Femur (tissue), 1 donor: Measurements from ENCODE around the gene COL9A1.
"Not testable (repeated sequence)": the region's sequence is repeated elsewhere in the genome, so short reads cannot be mapped to it uniquely, and the experiment has no call there.

Source experiments
- DNase-seq: peaks from one replicate; pipeline ENCODE4 v3.0.0-alpha.2; 2017

Gene COL9A1

DNA sequence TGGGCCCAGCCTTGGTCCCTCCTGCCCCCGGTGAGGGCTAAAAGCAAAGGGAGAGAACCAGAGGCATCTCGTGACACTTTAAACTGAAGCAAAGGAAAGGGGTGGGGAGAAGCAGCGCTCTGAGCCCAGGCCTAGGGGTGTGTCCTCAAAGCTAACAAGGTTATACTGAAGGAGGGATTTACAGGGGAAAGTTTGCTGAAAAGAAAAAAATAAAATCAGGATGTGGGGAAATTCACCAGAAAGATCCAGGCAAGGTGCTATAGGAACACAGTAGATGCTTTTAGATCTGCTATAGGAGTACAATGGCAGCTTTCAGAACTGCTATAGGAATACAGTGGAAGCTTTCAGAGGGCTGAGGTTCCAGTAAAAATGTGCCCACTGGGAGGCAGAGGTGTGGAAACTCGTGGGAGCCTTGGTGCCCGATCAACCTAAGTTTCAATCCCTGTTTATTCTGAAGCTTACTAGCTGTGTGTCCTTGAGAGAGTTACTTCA is at the start of gene COL9A1:
COL9A1 (minus strand) TSS at position 51 of the 492 bp plus-strand sequence. CDS start 160 bp downstream, outside the sequence.
- DNase-seq = peak; percentile 51

DNA sequence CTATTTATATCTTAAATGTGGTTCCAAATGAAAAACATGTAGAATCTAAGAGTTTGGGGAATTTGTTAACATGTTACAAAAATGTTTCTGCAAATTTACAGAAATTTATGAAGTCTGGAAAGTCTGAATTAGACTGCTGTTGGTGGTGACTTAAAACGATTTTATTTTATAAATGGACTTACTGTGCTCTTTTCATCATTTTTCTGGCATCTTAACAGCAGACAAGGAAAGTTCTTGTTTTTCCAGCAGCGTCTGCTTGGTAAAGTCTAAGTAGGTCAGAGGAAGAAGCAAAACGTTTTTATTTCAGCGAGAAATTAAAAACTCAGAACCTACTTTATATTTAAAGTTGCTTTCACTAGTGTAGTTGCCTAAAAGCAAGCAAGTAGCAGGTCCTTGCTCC is 48.6 kb upstream of the COL9A1 start:
- no peak for DNase-seq

DNA sequence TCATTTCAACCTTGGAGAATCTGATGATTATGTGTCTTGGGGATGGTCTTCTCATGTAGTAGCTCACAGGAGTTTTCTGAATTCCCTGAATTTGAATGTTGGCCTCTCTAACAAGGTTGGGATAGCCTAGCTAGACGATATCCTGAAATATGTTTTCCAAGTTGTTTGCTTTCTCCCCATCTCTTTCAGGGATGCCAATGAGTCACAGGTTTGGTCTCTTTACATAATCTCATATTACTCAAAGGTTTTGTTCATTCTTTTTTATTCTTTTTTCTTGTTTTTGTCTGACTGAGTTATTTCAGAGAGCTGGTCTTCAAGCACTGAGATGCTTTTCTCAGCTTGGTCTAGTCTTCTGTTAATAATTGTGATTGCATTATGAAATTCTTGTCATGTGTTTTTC is 42.7 kb upstream of the COL9A1 start:
- no peak for DNase-seq

DNA sequence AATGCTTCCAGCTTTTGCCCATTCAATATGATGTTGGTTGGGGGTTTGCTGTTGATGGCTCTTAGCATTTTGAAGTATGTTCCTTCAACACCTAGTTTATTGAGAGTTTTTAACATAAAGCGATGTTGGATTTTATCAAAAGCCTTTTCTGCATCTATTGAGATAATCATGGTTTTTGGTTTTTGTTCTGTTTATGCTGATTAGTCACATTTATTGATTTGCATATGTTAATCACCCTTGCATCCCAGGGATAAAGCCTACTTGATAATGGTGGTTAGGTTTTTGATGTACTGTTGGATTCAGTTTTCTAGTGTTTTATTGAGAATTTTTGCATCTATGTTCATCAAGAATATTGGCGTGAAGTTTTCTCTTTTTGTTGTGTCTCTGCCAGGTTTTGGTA is 40.4 kb upstream of the COL9A1 start:
- no peak for DNase-seq

DNA sequence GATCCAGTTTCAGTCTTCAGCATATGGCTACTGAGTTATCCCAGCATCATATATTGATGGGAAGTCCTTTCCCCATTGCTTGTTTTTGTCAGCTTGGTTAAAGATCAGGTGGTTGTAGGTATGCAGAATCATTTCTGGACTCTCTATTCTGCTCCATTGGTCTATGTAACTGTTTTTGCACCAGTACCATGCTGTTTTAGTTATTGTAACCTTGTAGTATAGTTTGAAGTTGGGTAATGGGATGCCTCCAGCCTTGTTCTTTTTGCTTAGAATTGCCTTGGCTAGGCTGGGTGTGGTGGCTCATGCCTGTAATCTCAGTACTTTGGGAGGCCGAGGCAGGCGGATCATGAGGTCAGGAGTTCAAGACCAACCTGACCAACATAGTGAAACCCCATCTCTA is 36.9 kb upstream of the COL9A1 start:
- DNase-seq = not testable (repeated sequence)

DNA sequence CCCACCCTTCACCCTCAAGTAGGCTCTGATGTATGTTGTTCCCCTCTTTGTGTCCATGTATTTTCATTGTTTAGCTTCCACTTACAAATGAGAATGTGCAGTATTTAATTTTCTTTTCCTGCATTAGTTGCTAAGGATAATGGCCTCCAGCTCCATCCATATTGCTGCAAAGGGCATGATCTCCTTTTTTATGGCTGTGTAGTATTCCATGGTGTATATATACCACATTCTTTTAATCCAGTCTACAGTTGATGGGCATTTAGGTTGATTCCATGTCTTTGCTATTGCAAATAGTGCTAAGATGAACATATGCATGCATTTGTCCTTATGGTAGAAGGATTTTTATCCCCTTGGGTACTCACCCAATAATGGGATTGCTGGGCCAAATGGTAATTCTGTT is 35.9 kb upstream of the COL9A1 start:
- no peak for DNase-seq

DNA sequence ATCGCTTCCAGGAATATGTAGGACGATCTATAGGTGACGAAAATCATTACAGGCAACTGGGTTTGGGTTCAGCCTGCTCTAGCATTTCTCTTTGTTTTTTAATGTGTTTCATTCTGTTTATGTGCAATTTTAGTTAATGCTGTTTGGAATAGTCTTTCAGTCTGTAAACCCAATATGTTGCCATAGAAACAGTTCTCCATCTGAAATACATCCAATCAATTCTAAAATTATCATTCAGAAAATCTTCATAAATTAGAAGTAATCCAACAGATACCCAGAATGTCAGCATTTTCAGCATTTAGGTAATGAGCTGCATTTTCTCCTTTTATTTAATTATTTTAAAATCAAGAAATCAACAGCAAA is 34.8 kb upstream of the COL9A1 start:
- no peak for DNase-seq

- DNase-seq = no peak
Measured at GRCh38 chr6:70336996-70337742, 34.3 kb upstream of the COL9A1 start.

- no peak for DNase-seq
Measured at GRCh38 chr6:70327036-70327435, 24.2 kb upstream of the COL9A1 start.

DNA sequence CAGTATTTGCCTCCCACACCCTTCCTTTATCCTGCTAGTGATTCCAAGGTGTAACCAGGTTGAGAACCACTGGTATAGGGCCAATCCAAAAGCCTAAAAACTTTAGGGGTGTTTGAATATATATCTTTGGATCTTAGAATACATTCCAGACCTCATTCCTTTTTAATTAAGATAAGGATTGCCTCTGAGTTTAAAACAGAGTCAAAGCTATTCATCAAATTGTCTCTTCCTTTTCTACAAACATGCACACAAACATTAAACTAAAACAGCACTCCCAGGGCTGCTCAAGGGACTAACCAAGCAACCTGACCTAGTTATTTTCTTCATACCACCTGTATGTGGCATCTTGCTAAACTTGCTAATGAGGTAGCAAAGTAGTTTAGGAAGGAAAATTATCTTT is 22.1 kb upstream of the COL9A1 start:
- no peak for DNase-seq

- DNase-seq = not testable (repeated sequence)
Measured at GRCh38 chr6:70317799-70318198, 14.9 kb upstream of the COL9A1 start.

DNA sequence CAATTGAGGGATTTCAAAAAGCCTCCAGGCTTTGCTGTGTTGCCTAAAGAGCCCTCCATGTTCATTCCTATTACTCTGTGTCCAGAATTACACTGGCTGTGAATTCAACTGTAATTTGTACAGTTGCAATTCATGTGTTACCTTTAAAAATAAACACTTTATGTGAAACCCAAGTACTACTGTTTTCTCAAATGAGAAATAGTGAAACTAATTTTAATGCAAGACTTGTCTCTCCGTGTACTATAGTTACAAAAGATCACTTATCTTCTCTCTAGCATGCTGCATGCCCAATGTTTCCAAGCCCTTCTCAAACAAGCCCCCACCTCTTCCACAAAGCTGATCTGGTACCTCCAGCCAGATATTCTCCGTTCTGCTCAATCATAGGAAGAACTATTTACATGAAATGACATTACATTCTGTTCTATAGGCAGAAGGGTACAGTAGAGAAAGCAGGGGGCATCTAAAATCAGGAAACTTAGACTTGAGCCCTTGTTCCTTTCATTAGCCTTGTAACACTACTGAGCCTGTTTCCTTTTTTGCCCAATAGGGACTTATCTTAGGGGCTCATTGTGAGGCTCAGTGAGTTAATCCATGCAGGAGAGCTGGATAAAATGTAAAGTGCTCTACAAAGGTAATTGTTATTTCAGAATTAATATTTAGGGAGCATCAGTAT is 12.3 kb upstream of the COL9A1 start:
- DNase-seq = no peak

GRCh38 chr6:70314296-70314695 is 11.4 kb upstream of the COL9A1 start:
- no peak for DNase-seq

DNA sequence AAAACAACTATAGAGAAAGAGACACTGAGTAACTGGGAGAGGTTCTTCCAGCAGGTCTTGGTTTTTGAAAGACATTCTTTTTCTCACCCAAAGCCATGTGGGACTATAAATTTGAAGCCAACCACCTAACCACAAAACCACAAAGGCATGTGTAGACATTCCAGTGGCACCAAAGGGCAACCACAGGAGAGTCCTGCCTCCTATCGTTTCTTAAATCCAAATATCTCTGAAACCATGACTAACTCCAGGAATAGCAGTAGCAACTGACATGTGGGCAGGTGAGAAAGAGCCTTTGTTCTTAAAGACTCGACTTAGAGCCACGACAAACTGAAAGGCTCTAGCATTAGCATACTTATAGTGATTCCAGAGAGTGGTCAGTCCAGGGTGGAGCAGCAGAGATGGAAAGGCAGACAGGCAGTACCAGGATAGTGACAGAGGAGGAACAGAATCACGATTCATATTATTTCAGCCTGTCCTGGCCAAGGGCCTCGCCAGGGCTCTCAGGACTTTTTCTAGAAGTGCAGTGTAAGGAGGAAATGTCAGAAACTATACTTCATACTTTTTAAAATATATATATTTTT is 9.4 kb upstream of the COL9A1 start:
- peak; percentile 35 for DNase-seq

DNA sequence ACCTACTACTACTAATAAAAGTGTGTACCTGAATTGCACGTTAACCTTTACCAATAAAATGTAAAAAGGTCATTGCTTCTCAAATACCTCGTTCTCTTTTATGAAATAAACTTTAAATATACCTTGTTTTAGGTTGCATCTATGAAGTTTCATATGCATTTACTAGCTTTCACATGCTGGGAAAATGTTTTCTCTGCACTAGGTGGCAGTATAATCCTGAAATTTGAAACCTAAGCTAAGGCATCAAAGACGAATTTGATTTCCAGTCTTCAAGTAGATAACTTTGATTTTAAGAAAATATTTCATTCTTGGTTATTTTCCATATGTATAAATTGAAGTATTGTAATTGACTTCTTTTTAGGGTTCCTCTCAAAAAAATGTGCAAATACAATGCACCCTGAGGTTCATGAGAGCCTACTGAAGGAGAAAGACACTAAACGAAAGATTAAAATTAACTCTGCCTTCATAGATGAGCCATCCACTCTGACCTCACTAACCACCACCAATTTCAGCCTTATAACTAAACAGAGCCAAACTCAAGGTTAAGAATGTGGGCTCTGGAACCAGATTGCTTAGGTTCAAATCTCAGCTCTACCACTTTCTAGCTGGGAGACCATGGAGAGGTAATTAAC is 7.3 kb upstream of the COL9A1 start:
- no peak for DNase-seq

- DNase-seq = no peak
Measured at GRCh38 chr6:70309243-70309642, 6.4 kb upstream of the COL9A1 start.

GRCh38 chr6:70308142-70308541 is 5.3 kb upstream of the COL9A1 start:
- not testable (repeated sequence) for DNase-seq

- DNase-seq = no peak
Measured at GRCh38 chr6:70307008-70307407, 4.1 kb upstream of the COL9A1 start.

- DNase-seq = no peak
Measured at GRCh38 chr6:70304616-70305015, 1.7 kb upstream of the COL9A1 start.

- peak; percentile 38 for DNase-seq
Measured at GRCh38 chr6:70299456-70299855, 3.4 kb downstream of the COL9A1 start.

- DNase-seq = no peak
Measured at GRCh38 chr6:70298068-70298467, 4.8 kb downstream of the COL9A1 start.

GRCh38 chr6:70292193-70292592 is 10.7 kb downstream of the COL9A1 start:
- DNase-seq = no peak

DNA sequence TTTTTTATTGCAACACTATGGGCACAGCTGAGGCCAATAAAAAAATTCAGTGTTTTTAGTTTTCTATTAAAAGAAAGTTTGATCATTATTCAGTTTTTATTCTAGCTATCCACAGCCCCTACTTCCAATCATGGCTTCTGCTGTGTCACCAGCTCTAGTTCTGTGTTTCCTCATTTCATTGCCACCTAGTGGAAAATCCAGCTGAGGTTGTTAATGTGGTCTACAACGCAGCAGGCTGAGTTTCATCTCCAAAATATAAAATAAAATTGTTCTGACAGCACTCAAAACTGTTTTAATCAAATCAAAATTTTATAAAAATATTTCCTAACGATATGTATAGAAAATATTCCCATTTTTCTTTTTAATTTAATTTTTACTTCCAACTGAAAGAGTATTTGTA is 13.6 kb downstream of the COL9A1 start:
- DNase-seq = no peak

- no peak for DNase-seq
Measured at GRCh38 chr6:70286905-70287304, 16.0 kb downstream of the COL9A1 start.
